ENCODE results near the gene CTNNA3. TPM values are rescaled to one million over a fixed set of nuclear protein-coding genes. Genes with fewer than 3 reads are reported as not detected.

CTNNA3 gene
- total RNA-seq, 4 donors from 2014 or later, result 0.68 to 75.2 (median 1.4) TPM

- Histone ChIP-seq H3K4me3 (no peak overlapping the region), H3K27ac (no peak overlapping the region), H3K9me3 (no peaks in the 10 kb centered on the region), H3K36me3 (no peaks in the 10 kb centered on the region), H3K27me3 (no peaks in the 10 kb centered on the region), H3K4me1 (no peaks in the 10 kb centered on the region)
- intact Hi-C loops (cut with DNase I; ENCODE audit: low total_unique reads) (no loop called here), in situ Hi-C loops (cut with MboI; ENCODE audit: low pct_ligation_motif_present in 1 of 4, low pct_unique_long_range_greater_than_20kb in 1 of 4, low sequenced_read_pairs in 3 of 4) (no loop called here)
- TF ChIP-seq CTCF (IDR thresholded peaks at IDR 0.05) (no peak), POLR2A (IDR thresholded peaks at IDR 0.05) (no peak), EP300 (IDR thresholded peaks at IDR 0.05; ENCODE audit: low read depth) (no peak), POLR2AphosphoS5 (IDR thresholded peaks at IDR 0.05) (no peak)
- WGBS, 2 donors (ENCODE audit: low coverage in 1 of 2), result 89% methylated on average over 1 of the region's 1 CpG; no CpG with 5 or more reads in 1 of the 2 donors
- DNase-seq, result no peak
These were observed 583.2 kb downstream of the CTNNA3 start for GRCh38 chr10:67112765-67113164.

- Histone ChIP-seq H3K27ac (no peak overlapping the region), H3K4me1 (no peaks in the 10 kb centered on the region), H3K4me3 (no peak overlapping the region), H3K9me3 (no peaks in the 10 kb centered on the region), H3K36me3 (no peaks in the 10 kb centered on the region), H3K27me3 (no peaks in the 10 kb centered on the region)
- in situ Hi-C loops (cut with MboI; ENCODE audit: low pct_ligation_motif_present in 1 of 4, low pct_unique_long_range_greater_than_20kb in 1 of 4, low sequenced_read_pairs in 3 of 4) (no loop called here), intact Hi-C loops (cut with DNase I; ENCODE audit: low total_unique reads) (no loop called here)
- no peak for DNase-seq
- TF ChIP-seq POLR2AphosphoS5 (IDR thresholded peaks at IDR 0.05) (no peak), EP300 (IDR thresholded peaks at IDR 0.05; ENCODE audit: low read depth) (no peak)
These were observed 585.7 kb downstream of the CTNNA3 start for GRCh38 chr10:67110286-67110685.

GRCh38 chr10:67107670-67108069, 588.3 kb downstream of the CTNNA3 start:
- Histone ChIP-seq H3K27me3 (no peaks in the 10 kb centered on the region), H3K4me3 (no peak overlapping the region), H3K27ac (no peak overlapping the region), H3K36me3 (no peaks in the 10 kb centered on the region), H3K9me3 (no peaks in the 10 kb centered on the region), H3K4me1 (no peaks in the 10 kb centered on the region)
- in situ Hi-C loops (cut with MboI; ENCODE audit: low pct_ligation_motif_present in 1 of 4, low pct_unique_long_range_greater_than_20kb in 1 of 4, low sequenced_read_pairs in 3 of 4) (no loop called here), intact Hi-C loops (cut with DNase I; ENCODE audit: low total_unique reads) (no loop called here)
- WGBS, 2 donors (ENCODE audit: low coverage in 1 of 2), result 75 to 100% methylated on average over 1 to 3 of the region's 3 CpGs
- TF ChIP-seq POLR2AphosphoS5 (IDR thresholded peaks at IDR 0.05), result no peak
- no peak for TF ChIP-seq CTCF (IDR thresholded peaks at IDR 0.05)
- TF ChIP-seq EP300 (IDR thresholded peaks at IDR 0.05; ENCODE audit: low read depth), result no peak
- no peak for TF ChIP-seq POLR2A (IDR thresholded peaks at IDR 0.05)
- no peak for DNase-seq

GRCh38 chr10:67100951-67101350, 595.0 kb downstream of the CTNNA3 start:
- WGBS, 2 donors (ENCODE audit: low coverage in 1 of 2), result 44 to 47% methylated on average over 3 of the region's 3 CpGs
- intact Hi-C loops (cut with DNase I; ENCODE audit: low total_unique reads) (no loop called here), in situ Hi-C loops (cut with MboI; ENCODE audit: low pct_ligation_motif_present in 1 of 4, low pct_unique_long_range_greater_than_20kb in 1 of 4, low sequenced_read_pairs in 3 of 4) (no loop called here)
- no peak for DNase-seq
- Histone ChIP-seq H3K9me3 (no peaks in the 10 kb centered on the region), H3K27ac (no peak overlapping the region), H3K27me3 (no peaks in the 10 kb centered on the region), H3K4me3 (no peak overlapping the region), H3K4me1 (no peaks in the 10 kb centered on the region), H3K36me3 (no peaks in the 10 kb centered on the region)
- TF ChIP-seq POLR2A (IDR thresholded peaks at IDR 0.05) (no peak), POLR2AphosphoS5 (IDR thresholded peaks at IDR 0.05) (no peak), EP300 (IDR thresholded peaks at IDR 0.05; ENCODE audit: low read depth) (no peak), CTCF (IDR thresholded peaks at IDR 0.05) (no peak)

GRCh38 chr10:67098461-67098860, 597.5 kb downstream of the CTNNA3 start:
- no peaks in the 10 kb centered on the region for H3K4me1 ChIP-seq
- WGBS, 2 donors (ENCODE audit: low coverage in 1 of 2), result 69 to 70% methylated on average over 2 of the region's 2 CpGs
- no peak overlapping the region for H3K4me3 ChIP-seq
- DNase-seq, result no peak
- no peak overlapping the region for H3K27ac ChIP-seq
- no peaks in the 10 kb centered on the region for H3K36me3 ChIP-seq
- intact Hi-C loops (cut with DNase I; ENCODE audit: low total_unique reads) (no loop called here), in situ Hi-C loops (cut with MboI; ENCODE audit: low pct_ligation_motif_present in 1 of 4, low pct_unique_long_range_greater_than_20kb in 1 of 4, low sequenced_read_pairs in 3 of 4) (no loop called here)
- no peaks in the 10 kb centered on the region for H3K9me3 ChIP-seq
- TF ChIP-seq POLR2A (IDR thresholded peaks at IDR 0.05) (no peak), POLR2AphosphoS5 (IDR thresholded peaks at IDR 0.05) (no peak), EP300 (IDR thresholded peaks at IDR 0.05; ENCODE audit: low read depth) (no peak), CTCF (IDR thresholded peaks at IDR 0.05) (no peak)
- H3K27me3 ChIP-seq, result no peaks in the 10 kb centered on the region
